Medulla oblongata (tissue), 1 donor: ENCODE results near the gene KRT33A.
A peak's percentile ranks its signal among the peaks of the same experiment; 100 is the strongest.
"Not testable (repeated sequence)": the region's sequence is repeated elsewhere in the genome, so short reads cannot be mapped to it uniquely, and the experiment has no call there.

ENCODE experiments used
- DNase-seq: peaks from one replicate; pipeline ENCODE4 v3.0.0-alpha.2; 2015; ENCODE audit errors: extremely low spot score

The KRT33A gene

DNA sequence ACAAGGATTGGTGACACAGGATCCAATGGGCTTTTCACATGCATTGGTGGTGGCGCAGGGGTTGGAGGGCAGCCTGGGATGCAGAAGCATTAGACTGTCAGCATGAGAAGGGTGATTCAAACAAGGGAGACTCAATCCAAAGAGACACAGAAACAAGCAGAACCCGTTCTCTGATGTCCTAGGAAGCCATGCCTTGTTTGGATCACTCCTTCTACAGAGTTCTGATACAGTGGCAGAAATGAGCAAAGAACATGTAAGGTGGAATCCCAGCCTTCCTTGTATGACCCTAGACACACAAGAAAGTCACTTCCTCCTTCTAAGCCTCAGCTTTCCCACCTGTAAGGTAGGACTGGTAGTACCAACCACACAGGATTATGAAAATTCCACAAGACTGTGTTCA lies 13.3 kb upstream of the KRT33A start:
- DNase-seq = no peak

DNA sequence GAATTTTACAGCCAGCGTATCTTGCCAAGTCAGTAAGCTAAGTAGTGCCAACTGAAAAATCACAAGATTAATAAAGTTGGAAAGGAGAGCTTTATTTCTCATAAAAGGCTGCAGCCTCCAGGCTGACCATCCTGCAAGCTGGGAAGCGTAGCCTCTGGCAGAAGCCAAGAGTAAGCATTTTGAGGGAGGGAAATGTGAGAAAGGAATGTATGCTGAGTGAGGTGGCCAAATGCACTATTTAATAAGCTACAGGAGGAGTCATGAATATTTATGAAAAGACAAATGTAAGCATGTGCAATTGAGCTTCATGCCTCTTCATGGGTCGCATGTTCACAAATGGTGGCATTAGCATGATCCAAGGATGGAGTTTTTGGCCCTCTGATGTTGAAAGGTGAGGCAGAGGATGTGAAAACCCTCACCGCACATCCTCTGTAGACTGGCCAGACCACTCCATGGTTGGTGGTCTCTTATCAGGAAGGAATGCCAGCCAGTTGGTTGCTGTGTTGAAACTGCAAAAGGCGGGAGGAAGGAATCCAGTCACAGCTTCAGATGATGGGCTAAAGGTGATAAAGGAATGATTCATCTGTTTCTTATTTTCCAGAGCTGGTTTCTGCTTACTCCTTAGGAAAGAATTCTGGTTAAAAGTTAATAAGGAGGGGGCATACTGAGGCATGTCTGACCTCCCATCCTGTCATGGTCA lies 9.8 kb upstream of the KRT33A start:
- no peak for DNase-seq

DNA sequence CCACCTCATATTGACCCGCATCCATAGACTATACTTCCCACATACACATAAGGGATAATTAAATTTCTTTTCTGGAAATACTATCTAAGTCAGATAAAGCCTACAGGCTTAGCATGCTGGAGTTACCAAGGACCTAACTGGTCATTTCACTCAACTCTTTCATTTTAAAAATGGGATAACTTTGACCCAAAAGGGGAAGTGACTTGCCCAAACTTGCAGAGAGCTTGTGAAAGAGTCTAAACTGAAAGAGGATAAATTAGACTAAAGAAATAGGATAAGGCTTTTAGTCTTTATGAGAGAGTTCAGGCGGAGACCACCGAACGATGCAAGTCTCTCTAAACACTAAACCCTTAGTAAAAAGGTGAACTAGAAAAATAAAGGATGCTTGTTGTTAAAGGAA lies 3.9 kb upstream of the KRT33A start:
- DNase-seq = no peak

DNA sequence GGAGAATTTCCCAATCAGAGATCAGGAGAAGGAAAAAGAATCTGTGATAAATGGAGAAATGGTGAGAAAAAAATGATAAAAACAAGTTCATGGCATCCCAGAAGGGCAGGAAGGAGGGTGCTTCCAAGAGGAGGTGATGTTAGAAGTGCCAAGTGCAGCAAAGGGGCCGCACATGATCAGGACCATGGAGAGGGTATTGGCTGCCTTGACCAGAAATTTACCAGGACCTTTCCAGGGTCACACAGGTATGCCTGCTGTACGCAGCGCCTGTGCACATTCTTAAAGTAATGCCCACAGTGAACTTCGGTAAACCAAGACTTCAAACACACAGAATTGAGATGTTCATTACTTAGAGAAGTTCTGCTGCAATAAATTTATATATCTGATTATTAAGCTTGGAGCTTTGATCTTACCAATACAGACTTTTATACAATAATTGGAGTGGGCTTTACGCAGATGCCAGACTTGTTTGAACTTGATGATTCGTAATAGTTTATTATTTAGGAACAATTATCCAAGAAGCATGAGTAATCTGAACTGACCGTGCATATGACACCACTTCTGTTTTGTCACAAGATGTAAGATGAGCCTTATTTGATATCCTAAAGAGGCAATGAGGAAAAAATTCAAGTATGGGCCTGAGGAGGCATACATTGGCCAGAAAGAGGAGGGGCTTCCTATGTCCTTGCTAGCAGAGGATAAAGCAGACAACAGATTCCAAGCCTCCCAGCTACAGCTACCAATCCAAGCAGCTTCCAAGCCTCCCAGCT lies 2.2 kb upstream of the KRT33A start:
- DNase-seq = no peak

DNA sequence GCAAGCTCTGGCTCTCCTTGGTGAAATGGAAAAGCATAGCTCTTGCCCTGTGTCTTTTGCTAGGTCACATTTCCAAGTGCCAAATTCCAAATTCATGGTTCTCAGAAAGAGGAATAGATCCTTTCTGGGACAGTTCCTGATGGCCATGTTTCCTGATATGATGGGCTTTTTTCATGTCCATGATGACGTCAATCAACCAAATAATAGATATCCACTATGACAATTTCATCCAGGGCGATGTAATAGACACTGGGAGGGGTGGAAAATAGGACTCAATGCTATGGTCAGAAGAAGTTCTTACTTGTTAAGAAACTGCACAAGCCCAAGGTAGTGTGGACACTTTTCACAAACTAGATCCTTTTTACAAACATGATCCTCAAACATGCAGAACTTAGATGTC lies 549 bp upstream of the KRT33A start:
- no peak for DNase-seq

DNA sequence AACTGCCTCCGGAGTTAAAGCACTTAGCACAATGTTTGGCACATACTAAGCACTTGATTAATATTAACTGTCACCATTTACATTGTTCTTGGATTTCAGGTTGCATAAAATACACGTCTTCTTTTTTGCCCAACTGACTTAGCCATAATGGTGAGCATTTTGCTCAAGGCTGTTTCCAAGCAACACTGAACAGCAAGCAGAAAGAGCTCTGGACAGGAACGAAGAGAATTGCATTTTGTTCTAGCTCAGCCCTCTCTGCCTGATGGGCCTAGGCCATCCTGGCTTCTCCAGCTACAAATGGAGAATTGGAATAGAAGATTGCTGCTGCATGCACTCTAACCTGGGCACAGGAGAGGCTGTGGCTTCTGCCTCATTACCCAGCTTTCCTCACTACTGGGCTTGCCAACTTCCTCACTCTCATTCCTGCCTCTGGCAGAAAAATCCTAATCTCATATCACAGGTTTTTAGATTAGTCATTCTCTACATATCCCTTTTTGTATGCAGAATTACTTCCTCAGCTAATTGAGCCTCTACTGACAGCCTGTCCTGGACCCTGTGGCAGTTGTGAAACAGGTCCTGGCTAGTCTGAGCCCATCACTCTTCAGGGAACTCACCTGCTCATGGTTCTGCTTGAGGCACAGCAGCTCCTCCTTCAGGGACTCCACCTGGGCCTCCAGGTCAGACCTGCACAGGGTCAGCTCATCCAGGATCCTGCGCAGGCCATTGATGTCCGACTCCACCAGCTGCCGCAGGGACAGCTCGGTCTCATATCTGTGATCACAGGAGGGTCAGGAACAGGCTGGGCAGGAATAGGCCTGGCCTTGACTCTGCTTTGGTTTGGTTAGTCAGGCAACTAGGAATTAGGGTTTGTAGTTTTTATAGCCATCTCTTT lies 2.5 kb downstream of the KRT33A start:
- DNase-seq = peak; percentile 12

DNA sequence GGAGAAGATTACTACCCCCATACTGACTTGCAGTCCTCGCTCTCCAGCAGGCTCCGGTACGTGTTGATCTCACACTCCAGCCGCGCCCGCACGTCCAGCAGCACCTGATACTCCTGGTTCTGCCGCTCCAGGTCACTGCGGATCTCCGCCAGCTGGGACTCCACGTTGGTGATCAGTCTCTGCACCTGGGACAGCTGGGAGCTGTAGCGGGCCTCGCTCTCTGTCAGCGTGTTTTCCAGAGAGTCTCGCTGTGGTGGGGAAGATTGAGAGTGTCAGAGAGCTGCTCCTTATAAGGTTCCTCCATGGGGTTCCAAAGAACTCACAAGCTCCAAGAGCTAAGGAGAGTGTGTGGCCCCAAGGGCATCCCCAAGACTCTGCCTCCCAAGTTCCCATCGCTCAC lies 4.2 kb downstream of the KRT33A start:
- not testable (repeated sequence) for DNase-seq

DNA sequence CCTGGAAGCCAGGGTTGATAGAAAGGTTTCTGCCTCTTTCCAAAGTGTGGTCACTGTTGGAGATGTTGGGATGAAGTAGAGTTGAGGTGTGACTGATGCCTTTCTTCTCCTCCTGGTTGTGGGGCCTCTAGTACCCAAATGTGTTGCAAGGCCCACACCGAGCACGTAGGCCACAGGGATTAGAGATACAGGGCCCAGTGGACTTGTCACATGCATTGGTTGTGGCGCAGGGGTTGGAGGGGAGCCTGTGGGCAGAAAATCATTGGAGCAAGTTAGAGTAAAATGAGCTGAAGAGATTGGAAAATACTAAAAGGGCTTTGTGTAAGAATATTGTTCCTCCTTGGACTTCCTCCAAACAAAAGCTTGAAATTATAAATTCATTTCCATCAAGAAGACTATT lies 4.6 kb downstream of the KRT33A start:
- no peak for DNase-seq

DNA sequence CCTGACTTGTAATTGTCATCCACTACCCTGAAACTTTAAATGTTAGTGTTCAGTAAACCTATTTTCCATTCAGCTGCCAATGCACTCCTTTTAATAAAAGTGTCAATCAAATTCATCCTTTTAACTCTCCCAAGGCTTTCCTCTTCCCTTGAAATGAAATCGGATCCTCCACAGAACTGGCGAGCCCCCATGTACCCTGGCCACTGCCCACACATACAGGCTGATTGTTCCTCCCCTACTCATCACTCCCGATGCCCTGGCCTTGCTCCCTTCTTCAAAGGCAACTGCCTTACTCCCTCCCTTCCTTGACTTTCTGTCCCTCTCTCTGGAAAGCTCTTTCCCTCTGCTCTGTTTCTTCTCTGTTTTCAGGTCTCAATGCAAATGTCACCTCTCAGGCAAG lies 7.6 kb downstream of the KRT33A start:
- DNase-seq = no peak

DNA sequence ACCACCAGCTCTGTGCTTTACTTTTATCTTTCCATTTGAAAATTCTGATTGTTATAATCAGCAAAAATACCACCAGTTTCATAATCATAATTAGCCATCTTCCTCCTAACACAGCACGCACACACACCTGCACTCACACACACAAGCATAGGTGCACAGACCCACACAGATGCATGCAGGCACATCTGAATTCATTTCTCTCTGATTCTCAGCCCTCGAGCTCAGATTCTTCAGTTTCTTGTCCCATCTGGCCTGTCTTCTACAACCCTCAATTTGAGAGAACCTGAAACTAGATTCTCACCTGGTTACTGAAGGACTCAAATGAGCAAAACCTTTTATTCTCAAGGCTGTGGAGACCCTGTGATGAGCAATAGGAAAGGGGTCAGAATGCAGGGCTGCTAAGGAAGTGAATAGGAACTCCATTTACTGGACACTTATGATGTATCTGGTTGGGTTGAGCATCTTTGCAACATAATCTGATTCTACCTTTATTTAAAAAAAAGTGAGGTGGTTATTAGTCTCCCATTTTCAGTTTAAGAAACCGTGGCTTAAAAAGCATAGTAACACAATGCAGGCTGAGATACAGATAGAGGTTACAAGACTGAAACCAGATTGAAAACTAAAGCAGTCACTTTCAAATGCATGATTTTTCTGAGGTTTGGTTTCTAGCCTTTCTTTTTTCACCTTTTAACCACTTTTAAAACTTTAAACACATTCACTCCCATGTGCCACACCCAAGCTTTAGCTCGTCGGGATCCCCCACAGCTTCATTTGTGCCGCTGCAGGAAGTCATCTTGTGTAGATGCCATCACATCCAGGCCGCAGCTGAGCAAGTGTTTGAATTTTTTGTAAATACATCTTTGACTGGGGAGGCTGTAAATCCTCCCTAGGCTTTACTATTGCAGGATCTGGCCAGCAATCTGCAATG lies 9.4 kb downstream of the KRT33A start:
- DNase-seq = no peak

DNA sequence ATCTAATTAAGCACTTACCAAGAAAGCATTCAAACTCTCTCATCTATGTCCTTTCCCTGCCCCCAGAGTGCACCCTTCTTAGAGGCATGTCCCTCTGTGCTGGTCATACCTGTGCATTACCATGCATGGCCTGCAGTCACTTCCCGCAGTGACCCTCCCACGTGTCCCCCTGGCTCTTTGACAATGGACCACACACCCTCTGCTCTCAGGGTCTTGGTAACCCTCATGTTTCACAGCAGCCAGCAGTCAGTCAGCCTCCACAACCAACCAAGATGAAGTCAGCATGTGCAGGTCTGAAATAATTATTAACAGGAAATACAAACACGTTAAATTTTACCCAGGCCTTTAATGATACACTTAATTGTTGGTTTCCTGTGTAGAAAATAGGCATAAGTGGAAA lies 10.1 kb downstream of the KRT33A start:
- DNase-seq = no peak

DNA sequence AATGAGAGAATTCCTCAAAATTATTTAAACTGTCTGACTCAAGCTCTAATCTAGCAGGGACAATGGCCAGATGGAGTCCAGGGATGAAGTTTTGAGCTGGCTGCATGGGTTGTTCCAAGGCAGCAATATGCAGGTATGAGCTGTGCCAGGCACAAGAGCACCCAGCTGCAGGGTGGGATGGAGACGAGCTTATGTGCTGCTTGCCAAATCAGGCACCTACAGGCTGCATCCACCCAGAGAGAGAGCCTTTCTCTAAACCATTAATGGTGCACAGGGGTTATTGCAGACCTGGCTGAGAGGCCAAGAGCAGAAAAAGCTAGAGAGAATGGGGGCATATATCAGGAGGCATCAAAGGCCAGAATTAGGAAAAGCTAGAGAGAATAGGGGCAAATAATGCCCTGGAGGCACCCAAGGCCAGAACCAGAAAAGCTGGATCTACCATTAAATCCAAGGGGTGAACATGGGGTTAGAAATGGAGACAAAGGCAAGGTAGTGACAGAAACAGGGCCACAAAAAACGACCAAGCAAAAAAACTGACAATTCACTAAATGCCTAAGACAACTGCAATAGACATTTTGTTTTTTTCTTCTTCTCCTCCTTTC lies 11.0 kb downstream of the KRT33A start:
- DNase-seq = no peak

DNA sequence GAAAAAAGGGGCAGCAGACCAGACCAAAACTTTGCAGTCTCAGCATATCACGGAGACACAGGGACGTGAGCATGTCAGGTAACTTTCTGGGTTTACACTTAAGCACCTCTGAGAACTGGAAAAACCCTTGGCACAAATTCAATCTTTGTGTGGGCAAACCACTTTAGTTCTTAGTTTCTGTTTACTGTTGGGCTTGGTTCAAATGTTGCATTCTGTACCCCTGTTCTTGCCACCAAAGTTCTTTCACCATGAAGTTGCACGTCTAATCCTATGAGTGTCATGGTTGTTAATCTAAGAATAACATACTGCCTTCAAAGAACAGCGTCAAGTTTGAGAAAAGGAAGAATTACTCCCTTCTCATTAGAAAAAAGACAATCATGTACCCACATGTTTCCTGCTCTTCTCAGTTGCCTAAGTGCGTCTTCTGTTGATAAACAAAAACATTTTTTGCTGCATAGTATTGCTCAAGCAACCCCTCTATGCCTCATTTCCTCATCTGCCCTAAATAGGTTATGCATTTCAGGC lies 11.6 kb downstream of the KRT33A start:
- DNase-seq = no peak

DNA sequence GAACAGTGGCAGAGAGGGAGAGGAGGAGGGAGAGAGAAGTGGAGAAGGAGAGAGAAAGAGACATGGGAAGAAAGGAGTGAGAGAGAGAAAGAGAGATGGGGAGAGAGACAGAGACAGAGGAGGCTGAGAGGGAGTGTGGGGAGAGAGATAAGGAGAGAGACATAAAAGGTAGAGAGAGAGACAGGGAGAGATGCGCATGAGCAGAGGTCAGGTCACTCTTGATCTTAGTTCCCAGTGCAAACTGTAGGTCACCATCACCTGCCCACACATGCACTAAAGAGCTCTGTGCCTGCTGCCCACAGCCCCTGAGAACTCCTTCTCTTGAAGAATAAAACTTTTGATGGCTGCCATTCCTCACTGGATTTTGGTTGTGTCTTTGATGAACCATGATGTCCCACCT lies 14.9 kb downstream of the KRT33A start:
- DNase-seq = no peak

DNA sequence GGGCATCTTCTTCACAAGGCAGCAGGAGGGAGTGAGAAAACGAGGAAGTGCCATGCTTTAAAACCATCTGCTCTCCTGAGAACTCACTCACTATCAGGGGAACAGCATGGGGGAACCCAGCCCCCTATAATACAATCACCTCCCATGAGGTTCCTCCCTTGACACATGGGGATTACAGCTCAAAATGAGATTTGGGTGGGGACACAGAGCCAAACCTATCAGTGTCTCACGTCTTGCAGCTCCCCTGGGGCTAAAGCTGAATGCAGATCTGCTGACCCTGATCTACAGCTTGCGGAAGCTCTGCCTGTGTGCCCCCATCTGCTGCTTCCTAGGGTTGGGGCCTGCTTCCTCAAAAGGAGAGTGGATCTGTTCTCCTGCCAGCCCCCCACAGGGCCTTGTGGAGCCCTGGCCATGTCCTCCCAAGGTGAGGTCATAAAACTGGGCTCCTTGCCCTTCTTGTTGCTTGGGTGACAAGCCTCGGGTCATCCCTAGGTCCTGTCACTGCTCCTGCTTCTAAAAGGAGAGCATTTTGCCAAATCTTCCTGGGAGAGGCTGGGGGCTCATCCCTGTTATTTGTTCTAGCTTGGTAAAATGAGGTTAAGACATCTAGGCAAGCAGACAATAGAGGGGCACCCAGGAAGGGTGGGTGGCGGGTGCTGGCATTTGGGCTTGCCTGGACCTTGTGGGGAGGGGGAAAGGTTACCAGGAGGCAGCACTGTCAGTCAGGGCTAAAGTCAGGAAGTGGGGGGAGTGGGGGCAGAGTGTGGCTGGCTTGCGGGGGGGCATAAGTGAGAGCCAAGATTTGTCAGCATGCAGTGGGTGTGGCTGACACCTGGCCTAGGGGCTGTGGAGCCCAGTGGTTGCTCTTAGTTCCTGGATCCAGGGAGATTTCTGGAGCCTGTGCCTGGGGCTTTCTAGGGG lies 16.0 kb downstream of the KRT33A start:
- DNase-seq = no peak

DNA sequence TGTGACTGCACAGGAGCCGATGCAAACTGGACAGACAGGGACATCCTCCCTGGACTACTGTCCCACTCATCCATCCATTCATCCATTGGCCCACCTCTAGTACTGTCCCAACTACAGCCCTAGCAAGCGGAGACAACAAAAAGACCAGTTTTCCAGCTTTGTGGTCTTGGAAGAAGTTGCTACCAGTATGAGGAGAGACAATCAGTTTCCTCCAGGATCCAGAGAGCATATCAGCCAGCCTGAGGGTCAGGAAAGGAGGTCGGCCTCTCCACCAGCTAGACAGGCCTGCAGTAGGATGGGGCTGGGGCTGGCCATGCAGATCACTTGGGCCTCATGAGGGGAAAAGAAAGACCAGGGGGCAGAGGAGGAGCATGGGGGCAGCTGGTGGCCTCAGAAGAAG lies 16.8 kb downstream of the KRT33A start:
- DNase-seq = no peak

DNA sequence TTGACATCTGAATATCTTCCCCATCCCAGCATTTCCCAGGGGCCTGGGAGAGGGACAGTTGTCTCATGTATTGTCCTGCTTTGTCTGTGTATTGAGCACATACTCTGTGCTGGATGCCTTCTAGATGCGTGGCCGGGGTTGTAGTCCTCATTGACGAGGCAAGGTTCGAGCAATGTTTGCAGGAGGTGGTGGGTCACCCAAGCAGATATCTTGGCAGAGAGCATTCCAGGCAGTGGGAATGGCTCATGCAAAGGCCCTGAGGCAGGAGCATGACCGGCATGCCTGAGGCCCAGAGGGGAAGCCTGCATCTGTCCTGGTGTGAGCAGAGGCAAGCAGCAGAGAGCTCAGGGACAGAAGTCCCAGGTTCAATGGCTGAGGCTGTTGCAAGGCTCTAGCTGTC lies 17.5 kb downstream of the KRT33A start:
- no peak for DNase-seq

DNA sequence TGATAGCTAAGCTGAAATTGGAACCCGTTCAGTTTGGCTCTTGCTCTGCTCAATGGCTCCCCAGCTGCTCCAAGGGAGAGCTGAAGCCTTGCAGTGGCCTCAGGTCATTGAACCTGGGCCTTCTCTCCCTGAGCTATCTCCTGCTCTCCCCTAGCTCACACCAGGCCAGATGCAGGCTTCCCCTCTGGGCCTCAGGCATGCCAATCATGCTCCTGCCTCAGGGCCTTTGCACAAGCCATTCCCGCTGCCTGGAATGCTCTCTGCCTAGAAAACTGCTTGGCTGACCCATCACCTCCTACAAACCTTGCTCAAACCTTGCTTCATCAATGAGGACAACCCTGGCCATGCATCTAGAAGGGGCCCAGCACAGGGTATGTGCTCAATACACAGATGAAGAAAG lies 18.4 kb downstream of the KRT33A start:
- DNase-seq = no peak

DNA sequence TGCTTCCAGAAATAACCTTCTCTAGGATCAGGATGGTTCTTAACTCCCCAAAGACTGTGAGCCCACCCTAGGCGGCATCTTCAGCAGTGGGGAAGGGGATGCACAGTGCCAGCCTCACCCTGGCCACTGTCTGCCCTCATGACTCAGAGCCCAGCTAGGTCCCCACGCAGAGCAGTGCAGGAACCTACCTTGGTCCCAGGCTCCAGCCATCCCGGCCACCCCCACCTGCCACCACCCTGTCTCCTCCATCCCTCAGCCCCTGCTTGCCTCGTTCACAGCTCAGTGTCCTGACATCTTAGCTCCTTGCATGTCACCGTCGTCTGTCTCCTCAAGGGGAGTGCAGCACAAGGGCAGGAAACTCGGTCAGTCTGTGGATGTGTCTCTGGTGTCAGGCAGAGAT lies 19.0 kb downstream of the KRT33A start:
- no peak for DNase-seq
